H9 (cell line): ENCODE results near the gene FAM174C. TPM values are rescaled to one million over a fixed set of nuclear protein-coding genes. Genes with fewer than 3 reads are reported as not detected.

ENCODE experiments used
- DNase-seq: peaks from one replicate; pipeline ENCODE4 v3.0.0-alpha.2; 2017
- H2AFZ ChIP-seq: one replicate; pipeline ENCODE4 v1.6.1; 2013; ENCODE audit warnings: mild to moderate bottlenecking, low read length, control low read depth, moderate library complexity
- H2AK5ac ChIP-seq: 2 replicates; pipeline ENCODE4 v1.6.1; 2013; ENCODE audit warnings: low read length, control low read depth, mixed read lengths; ENCODE audit not compliant: insufficient read length
- H2BK120ac ChIP-seq: one replicate; pipeline ENCODE4 v1.6.1; 2013; ENCODE audit warnings: low read depth, mild to moderate bottlenecking, low read length, control low read depth, inconsistent platforms; ENCODE audit not compliant: poor library complexity, severe bottlenecking
- H2BK12ac ChIP-seq: 2 replicates; pipeline ENCODE4 v1.6.1; 2013; ENCODE audit warnings: low read length, control low read depth, mixed read lengths, low read depth; ENCODE audit not compliant: insufficient read length
- H2BK15ac ChIP-seq: 2 replicates; pipeline ENCODE4 v1.6.1; 2013; ENCODE audit warnings: low read depth, low read length, control low read depth
- H2BK20ac ChIP-seq: one replicate; pipeline ENCODE4 v1.6.1; 2013; ENCODE audit warnings: low read depth, mild to moderate bottlenecking, low read length, control low read depth, inconsistent platforms; ENCODE audit not compliant: poor library complexity, severe bottlenecking
- H2BK5ac ChIP-seq: 2 replicates; pipeline ENCODE4 v1.6.1; 2013; ENCODE audit warnings: low read length, control low read depth, mixed read lengths; ENCODE audit not compliant: insufficient read length
- H3K14ac ChIP-seq: 2 replicates; pipeline ENCODE4 v1.6.1; 2013; ENCODE audit warnings: low read length, control low read depth; ENCODE audit not compliant: insufficient read depth
- H3K18ac ChIP-seq: 2 replicates; pipeline ENCODE4 v1.6.1; 2013; ENCODE audit warnings: low read depth, mild to moderate bottlenecking, mixed read lengths, low read length, control low read depth; ENCODE audit not compliant: insufficient read length
- H3K23ac ChIP-seq: 2 replicates; pipeline ENCODE4 v1.6.1; 2013; ENCODE audit warnings: low read length, control low read depth, mixed read lengths, low read depth; ENCODE audit not compliant: insufficient read length
- H3K23me2 ChIP-seq: 2 replicates; pipeline ENCODE4 v1.6.1; 2013; ENCODE audit warnings: low read depth, mild to moderate bottlenecking, mixed read lengths, low read length, control low read depth; ENCODE audit not compliant: insufficient read length, poor library complexity, severe bottlenecking
- H3K27ac ChIP-seq: 2 replicates; pipeline ENCODE4 v1.5.1; 2013; ENCODE audit warnings: low read length, control low read depth, mixed read lengths, low read depth; ENCODE audit not compliant: insufficient read length
- H3K27me3 ChIP-seq: 2 replicates; pipeline ENCODE4 v1.6.1; 2013; ENCODE audit warnings: low read length, control low read depth, inconsistent platforms; ENCODE audit not compliant: insufficient read depth
- H3K4ac ChIP-seq: 2 replicates; pipeline ENCODE4 v1.6.1; 2013; ENCODE audit warnings: low read depth, mild to moderate bottlenecking, control low read depth, inconsistent platforms, low read length, moderate library complexity
- H3K4me1 ChIP-seq: 2 replicates; pipeline ENCODE4 v1.6.1; 2013; ENCODE audit warnings: low read length, control low read depth, inconsistent platforms; ENCODE audit not compliant: insufficient read depth
- H3K4me2 ChIP-seq: 2 replicates; pipeline ENCODE4 v1.6.1; 2013; ENCODE audit warnings: low read length, control low read depth, mixed read lengths; ENCODE audit not compliant: insufficient read length, insufficient read depth
- H3K56ac ChIP-seq: 2 replicates; pipeline ENCODE4 v1.6.1; 2013; ENCODE audit warnings: low read depth, mild to moderate bottlenecking, mixed read lengths, low read length, control low read depth; ENCODE audit not compliant: insufficient read length
- H3K79me1 ChIP-seq: 2 replicates; pipeline ENCODE4 v1.6.1; 2013; ENCODE audit warnings: low read depth, mild to moderate bottlenecking, moderate library complexity, low read length, control low read depth, inconsistent platforms; ENCODE audit not compliant: insufficient read depth, poor library complexity, severe bottlenecking
- H3K79me2 ChIP-seq: 2 replicates; pipeline ENCODE4 v1.6.1; 2013; ENCODE audit warnings: low read length, control low read depth, inconsistent platforms; ENCODE audit not compliant: insufficient read depth
- H3K9ac ChIP-seq: 2 replicates; pipeline ENCODE4 v1.6.1; 2013; ENCODE audit warnings: low read length, control low read depth, mixed read lengths; ENCODE audit not compliant: insufficient read length; ENCODE audit errors: extremely low read depth
- H3K9me3 ChIP-seq: one replicate; pipeline ENCODE4 v1.6.1; 2013; ENCODE audit warnings: low read depth, low read length, inconsistent platforms; ENCODE audit not compliant: control insufficient read depth
- H3T11ph ChIP-seq: one replicate; pipeline ENCODE4 v1.6.1; 2013; ENCODE audit warnings: mild to moderate bottlenecking, low read length, control low read depth, inconsistent platforms
- H4K20me1 ChIP-seq: one replicate; pipeline ENCODE4 v1.6.1; 2013; ENCODE audit not compliant: control insufficient read depth, insufficient read length, insufficient read depth
- H4K5ac ChIP-seq: 2 replicates; pipeline ENCODE4 v1.6.1; 2013; ENCODE audit warnings: low read depth, mild to moderate bottlenecking, mixed read lengths, low read length, control low read depth; ENCODE audit not compliant: insufficient read length
- H4K8ac ChIP-seq: replicated peaks from 2 replicates; pipeline ENCODE4 v1.6.1; 2013; ENCODE audit warnings: low read length, control low read depth, mixed read lengths, low read depth; ENCODE audit not compliant: insufficient read length
- H4K91ac ChIP-seq: 2 replicates; pipeline ENCODE4 v1.6.1; 2013; ENCODE audit warnings: low read depth, mild to moderate bottlenecking, moderate library complexity, mixed read lengths, low read length, control low read depth; ENCODE audit not compliant: insufficient read length
- H3K27ac Mint-ChIP-seq, 3 experiments: 2 replicates in 2 of 3; 3 replicates in 1 of 3; pipeline ENCODE4 v1.8.0; 2020 to 2021; ENCODE audit warnings: mixed read lengths in 3 of 3, mild to moderate bottlenecking in 1 of 3, moderate library complexity in 1 of 3
- H3K27me3 Mint-ChIP-seq: 2 replicates; pipeline ENCODE4 v1.8.0; 2021; ENCODE audit warnings: low read depth, mild to moderate bottlenecking, moderate library complexity, mixed read lengths
- H3K36me3 Mint-ChIP-seq, 3 experiments: 2 replicates in 2 of 3; 3 replicates in 1 of 3; pipeline ENCODE4 v1.8.0; 2020 to 2021; ENCODE audit warnings: low read depth in 3 of 3, mixed read lengths in 3 of 3; ENCODE audit not compliant: insufficient read depth in 1 of 3
- H3K4me1 Mint-ChIP-seq, 2 experiments: 2 replicates each; pipeline ENCODE4 v1.8.0; 2020; ENCODE audit warnings: mixed read lengths in 2 of 2
- H3K4me3 Mint-ChIP-seq, 2 experiments: 2 replicates in 1 of 2; 3 replicates in 1 of 2; pipeline ENCODE4 v1.8.0; 2020 to 2021; ENCODE audit warnings: mild to moderate bottlenecking in 2 of 2, mixed read lengths in 2 of 2, moderate library complexity in 1 of 2
- H3K9me3 Mint-ChIP-seq, 2 experiments: 2 replicates in 1 of 2; 3 replicates in 1 of 2; pipeline ENCODE4 v1.8.0; 2020; ENCODE audit warnings: mild to moderate bottlenecking in 2 of 2, mixed read lengths in 2 of 2, moderate library complexity in 1 of 2
- CTCF ChIP-seq: fragments of 200-600 bp; sonication (generic); conservative IDR thresholded peaks from 3 replicates; pipeline ENCODE4 v1.8.0; 2021; ENCODE audit warnings: antibody characterized with exemption, mild to moderate bottlenecking
- WGBS: extraction: QIAGEN DNeasy Blood & Tissue Kit; methylation state at CpG from one replicate; pipeline ENCODE4 v1.1.7; 2013; ENCODE audit warnings: missing lambda C conversion rate, low lambda C conversion rate, mixed read lengths; ENCODE audit not compliant: insufficient read length; ENCODE audit errors: extremely low coverage; 5-methylcytosine and 5-hydroxymethylcytosine counted together
- total RNA-seq: library from RNA; stranded (reverse); gene quantifications from 2 replicates; pipeline ENCODE4 v1.2.1, GENCODE V29; 2021

Gene FAM174C
- total RNA-seq, 1 experiment from 2014 or later: 63.0 TPM

- H3K4me1 ChIP-seq: peaks cover 4% of the 10 kb centered on the region; the same call in 1 of the 2 replicates
Observed at GRCh38 chr19:1265615-1266128, 9.7 kb upstream of the FAM174C start.

More at GRCh38 chr19:1265615-1266128, 9.7 kb upstream of the FAM174C start:
- Histone ChIP-seq H3K27me3 (no peaks in the 10 kb centered on the region), H3K18ac (peak overlapping the region; percentile 23), H3K56ac (no peak overlapping the region), H2AK5ac (no peak overlapping the region), H4K20me1 (no peaks in the 10 kb centered on the region), H3K23ac (no peak overlapping the region), H3K9ac (no peak overlapping the region), H3K79me1 (no peaks in the 10 kb centered on the region), H4K5ac (no peak overlapping the region), H3K9me3 (no peaks in the 10 kb centered on the region), H2BK20ac (no peak overlapping the region), H3K14ac (no peak overlapping the region), H2BK120ac (no peak overlapping the region), H3K27ac (no peak overlapping the region), H2BK12ac (no peak overlapping the region), H3K23me2 (peaks cover 30% of the 10 kb centered on the region), H2BK15ac (no peak overlapping the region), H2AFZ (no peak overlapping the region), H4K91ac (no peak overlapping the region), H4K8ac (no peak overlapping the region), H3K4me2 (peak overlapping the region; percentile 45), H2BK5ac (no peak overlapping the region), H3T11ph (no peak overlapping the region), H3K79me2 (peaks cover 4% of the 10 kb centered on the region; the same call in 1 of the 2 replicates), H3K4ac (no peak overlapping the region)
- no CpG with 5 or more reads among the region's 28 CpGs for WGBS
- H3K4me1 Mint-ChIP-seq: peaks cover 54 to 59% of the 10 kb centered on the region in 2 experiments
- H3K27ac Mint-ChIP-seq: peak overlapping the region in 2 of 3 experiments; percentile 55 to 98; a peak in 3 of 7 replicates
- no peak for TF ChIP-seq CTCF
- DNase-seq: no peak
- H3K36me3 Mint-ChIP-seq: peaks cover 5 to 22% (median 8%) of the 10 kb centered on the region in 3 experiments
- no peaks in the 10 kb centered on the region; a peak in 1 of 5 replicates for H3K9me3 Mint-ChIP-seq
- H3K27me3 Mint-ChIP-seq: peaks cover 13% of the 10 kb centered on the region
- peak overlapping the region; percentile 56 to 72 for H3K4me3 Mint-ChIP-seq
